Transverse colon (tissue), 4 donors: ENCODE data around the gene VSTM5. TPM values are rescaled to one million over a fixed set of nuclear protein-coding genes. Genes with fewer than 3 reads are reported as not detected.

ENCODE experiments used
- DNase-seq: peaks from one replicate; pipeline ENCODE4 v3.0.0-alpha.2; 2019
- H3K27ac ChIP-seq, 4 donors: fragments of 200-600 bp; sonication (generic); 2 replicates each; pipeline ENCODE4 v1.5.1; 2016 to 2018; ENCODE audit warnings: inconsistent platforms in 4 of 4
- H3K27me3 ChIP-seq: fragments of 200-600 bp; sonication (generic); 2 replicates; pipeline ENCODE4 v1.5.1; 2017; ENCODE audit warnings: inconsistent platforms
- H3K36me3 ChIP-seq, 4 donors: fragments of 200-600 bp; sonication (generic); 2 replicates each; pipeline ENCODE4 v1.5.1; 2017 to 2019; ENCODE audit warnings: inconsistent platforms in 4 of 4
- H3K4me1 ChIP-seq, 4 donors: fragments of 200-600 bp; sonication (generic); 2 replicates each; pipeline ENCODE4 v1.5.1; 2017 to 2020; ENCODE audit warnings: inconsistent platforms in 4 of 4
- H3K4me3 ChIP-seq, 4 donors: fragments of 200-600 bp; sonication (generic); 1 replicate in 1 of 4; 2 replicates in 3 of 4; pipeline versions ENCODE4 v1.5.1 to v1.6.1; 2017 to 2019; ENCODE audit warnings: inconsistent platforms in 4 of 4
- H3K9me3 ChIP-seq, 2 donors: fragments of 200-600 bp; sonication (generic); 2 replicates each; pipeline ENCODE4 v1.5.1; 2017 to 2019; ENCODE audit warnings: inconsistent platforms in 2 of 2
- EP300 ChIP-seq: sonication (generic); formaldehyde crosslinking; IDR thresholded peaks from one replicate; pipeline ENCODE4 v1.6.1; 2017; ENCODE audit warnings: antibody characterized with exemption, low read depth
- POLR2A ChIP-seq: fragments of 450-650 bp; IDR thresholded peaks from one replicate; pipeline ENCODE4 v1.6.1; 2016; ENCODE audit warnings: antibody characterized with exemption, mild to moderate bottlenecking, moderate library complexity
- POLR2AphosphoS5 ChIP-seq, 3 donors: sonication (generic); formaldehyde crosslinking; IDR thresholded peaks; one replicate each; pipeline ENCODE4 v1.6.1; 2016; ENCODE audit warnings: antibody characterized with exemption in 3 of 3
- WGBS, 2 donors: methylation state at CpG; one replicate each; pipeline ENCODE4 v1.1.5; 2018; ENCODE audit warnings: low coverage in 1 of 2; 5-methylcytosine and 5-hydroxymethylcytosine counted together
- in situ Hi-C, 4 donors: fragments of 200-750 bp; cut with MboI; loops; one replicate each; pipeline versions ENCODE4 v1.15.0 to v1.15.1; 2017; ENCODE audit warnings: low sequenced_read_pairs in 3 of 4, low pct_ligation_motif_present in 1 of 4, low pct_unique_long_range_greater_than_20kb in 1 of 4
- intact Hi-C: fragments of 100-400 bp; cut with DNase I; formaldehyde crosslinking; loops from one replicate; pipeline ENCODE4 v1.15.1; 2023; ENCODE audit warnings: low total_unique reads
- total RNA-seq, 4 donors: library from RNA; depleted of rRNA; stranded (reverse); fragments of >200 nt; gene quantifications; one replicate each; pipeline ENCODE4 v1.1.0, GENCODE V29; 2016
- TF ChIP-seq, protein P1 (sequence below), 5 experiments: fragments of 200-600 bp in 3 of 5; fragments of 450-650 bp in 2 of 5; sonication (generic) in 3 of 5; IDR thresholded peaks; 1 replicate in 2 of 5; 2 replicates in 3 of 5; pipeline ENCODE4 v1.5.1; 2016 to 2017; ENCODE audit warnings: antibody characterized with exemption in 5 of 5, inconsistent platforms in 3 of 5, mild to moderate bottlenecking in 2 of 5, moderate library complexity in 1 of 5

Gene VSTM5
- total RNA-seq, 4 donors from 2014 or later = 0.96 to 3.4 (median 1.1) TPM; not detected in 1

DNA sequence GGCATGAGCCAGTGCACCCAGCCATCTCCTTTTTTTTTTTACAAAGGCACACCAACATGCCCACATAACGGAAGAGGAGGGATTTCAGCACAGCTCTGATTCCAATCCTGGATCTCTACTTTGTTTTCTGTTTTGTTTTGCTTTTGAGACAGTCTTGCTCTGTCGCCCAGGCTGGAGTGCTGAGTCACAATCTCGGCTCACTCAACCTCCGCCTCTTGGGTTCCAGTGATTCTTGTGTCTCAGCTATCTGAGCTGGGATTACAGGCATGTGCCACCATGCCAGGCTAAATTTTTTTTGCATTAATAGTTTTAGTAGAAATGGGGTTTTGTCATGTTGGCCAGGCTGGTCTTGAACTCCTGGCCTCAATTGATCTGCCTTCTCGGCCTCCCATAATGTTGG lies 28.1 kb downstream of the VSTM5 start:
- no peaks in the 10 kb centered on the region for H3K9me3 ChIP-seq
- intact Hi-C loops = no loop called here
- in situ Hi-C loops = no loop called here
- TF ChIP-seq, protein P1, sequence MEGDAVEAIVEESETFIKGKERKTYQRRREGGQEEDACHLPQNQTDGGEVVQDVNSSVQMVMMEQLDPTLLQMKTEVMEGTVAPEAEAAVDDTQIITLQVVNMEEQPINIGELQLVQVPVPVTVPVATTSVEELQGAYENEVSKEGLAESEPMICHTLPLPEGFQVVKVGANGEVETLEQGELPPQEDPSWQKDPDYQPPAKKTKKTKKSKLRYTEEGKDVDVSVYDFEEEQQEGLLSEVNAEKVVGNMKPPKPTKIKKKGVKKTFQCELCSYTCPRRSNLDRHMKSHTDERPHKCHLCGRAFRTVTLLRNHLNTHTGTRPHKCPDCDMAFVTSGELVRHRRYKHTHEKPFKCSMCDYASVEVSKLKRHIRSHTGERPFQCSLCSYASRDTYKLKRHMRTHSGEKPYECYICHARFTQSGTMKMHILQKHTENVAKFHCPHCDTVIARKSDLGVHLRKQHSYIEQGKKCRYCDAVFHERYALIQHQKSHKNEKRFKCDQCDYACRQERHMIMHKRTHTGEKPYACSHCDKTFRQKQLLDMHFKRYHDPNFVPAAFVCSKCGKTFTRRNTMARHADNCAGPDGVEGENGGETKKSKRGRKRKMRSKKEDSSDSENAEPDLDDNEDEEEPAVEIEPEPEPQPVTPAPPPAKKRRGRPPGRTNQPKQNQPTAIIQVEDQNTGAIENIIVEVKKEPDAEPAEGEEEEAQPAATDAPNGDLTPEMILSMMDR (IDR thresholded peaks at IDR 0.05) = no peak
- DNase-seq = no peak
- no peaks in the 10 kb centered on the region for H3K27me3 ChIP-seq
- no peaks in the 10 kb centered on the region for H3K36me3 ChIP-seq
- no peaks in the 10 kb centered on the region for H3K4me1 ChIP-seq
- H3K27ac ChIP-seq = no peak overlapping the region
- H3K4me3 ChIP-seq = no peak overlapping the region
- 83 to 86% methylated on average over 3 to 5 of the region's 5 CpGs for WGBS, 2 donors

DNA sequence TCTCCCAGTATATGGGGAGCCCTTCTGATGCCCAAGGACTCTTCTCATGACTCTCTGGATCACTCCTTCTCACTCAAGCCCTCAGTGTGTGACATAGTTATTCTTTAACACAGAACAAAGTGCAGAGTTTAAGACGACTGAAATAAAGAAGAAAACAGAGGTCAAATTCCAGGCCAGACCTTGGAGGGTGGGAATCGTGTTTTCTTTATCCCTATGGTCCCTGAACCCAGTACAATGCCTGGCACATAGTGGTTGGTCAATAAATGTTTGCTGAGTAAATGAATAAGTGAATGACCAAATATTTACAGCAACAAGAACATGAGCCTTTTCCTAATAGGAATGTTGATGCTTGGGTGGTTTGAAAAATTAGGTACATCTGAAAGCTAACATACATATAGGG lies 28.8 kb downstream of the VSTM5 start:
- no peak overlapping the region for H3K4me3 ChIP-seq
- no peaks in the 10 kb centered on the region for H3K4me1 ChIP-seq
- in situ Hi-C loops = no loop called here
- no peaks in the 10 kb centered on the region for H3K9me3 ChIP-seq
- no peaks in the 10 kb centered on the region for H3K36me3 ChIP-seq
- no peaks in the 10 kb centered on the region for H3K27me3 ChIP-seq
- TF ChIP-seq POLR2AphosphoS5 (IDR thresholded peaks at IDR 0.05) (no peak), EP300 (no peak), POLR2A (no peak)
- TF ChIP-seq, protein P1 (IDR thresholded peaks at IDR 0.05) = no peak
- DNase-seq = no peak
- intact Hi-C loops = no loop called here
- WGBS, 2 donors = 43 to 47% methylated on average over 1 to 2 of the region's 2 CpGs
- no peak overlapping the region for H3K27ac ChIP-seq

DNA sequence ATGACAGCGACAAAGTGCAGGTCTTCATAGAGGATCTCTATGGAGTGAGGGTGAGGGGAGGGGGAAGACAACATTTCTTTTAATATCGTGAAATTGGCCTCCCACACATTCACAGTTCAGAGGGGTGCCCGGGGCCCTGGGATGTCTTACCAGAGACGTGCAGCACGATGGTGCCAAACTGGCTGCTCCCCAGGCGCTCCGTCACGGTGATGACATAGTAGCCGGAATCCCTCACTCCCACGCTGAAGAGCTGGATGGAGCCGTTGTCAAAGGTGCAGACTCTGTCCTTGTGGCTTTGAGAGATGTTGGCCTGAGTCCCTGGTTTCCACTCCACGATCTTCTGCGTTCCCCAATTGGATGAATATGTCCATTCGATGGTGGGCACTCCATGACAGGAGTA lies 29.6 kb downstream of the VSTM5 start:
- H3K36me3 ChIP-seq = no peaks in the 10 kb centered on the region
- no peaks in the 10 kb centered on the region for H3K4me1 ChIP-seq
- no peak overlapping the region for H3K4me3 ChIP-seq
- TF ChIP-seq POLR2A (no peak), POLR2AphosphoS5 (IDR thresholded peaks at IDR 0.05) (no peak), EP300 (no peak)
- TF ChIP-seq, protein P1 (IDR thresholded peaks at IDR 0.05) = no peak
- 90 to 100% methylated on average over 1 to 14 of the region's 14 CpGs for WGBS, 2 donors
- H3K27ac ChIP-seq = no peak overlapping the region
- H3K27me3 ChIP-seq = no peaks in the 10 kb centered on the region
- no peak for DNase-seq
- intact Hi-C loops = no loop called here
- in situ Hi-C loops = no loop called here
- no peaks in the 10 kb centered on the region for H3K9me3 ChIP-seq

- 88 to 100% methylated on average over 2 to 8 of the region's 8 CpGs for WGBS, 2 donors
- Histone ChIP-seq H3K36me3 (peaks cover 0 to 5% (median 2%) of the 10 kb centered on the region in 4 donors), H3K4me3 (no peak overlapping the region), H3K27me3 (no peaks in the 10 kb centered on the region), H3K27ac (no peak overlapping the region), H3K4me1 (no peaks in the 10 kb centered on the region), H3K9me3 (no peaks in the 10 kb centered on the region)
- in situ Hi-C loops (no loop called here), intact Hi-C loops (no loop called here)
- no peak for DNase-seq
- TF ChIP-seq EP300 = no peak
- no peak for TF ChIP-seq POLR2AphosphoS5 (IDR thresholded peaks at IDR 0.05)
- no peak for TF ChIP-seq POLR2A
- TF ChIP-seq, protein P1 (IDR thresholded peaks at IDR 0.05) = no peak
Observed at GRCh38 chr11:93819966-93820695, 30.3 kb downstream of the VSTM5 start.
